ENCODE measurements around the gene RHOXF1.
"Not testable (repeated sequence)": the region's sequence is repeated elsewhere in the genome, so short reads cannot be mapped to it uniquely, and the experiment has no call there.

Gene RHOXF1

GRCh38 chrX:120115438-120115963, at the start of gene RHOXF1:
TSS of gene RHOXF1 (minus strand) at chrX:120115913. CDS start at chrX:120115862, 51 bp downstream.
- no peak for DNase-seq

GRCh38 chrX:120159086-120159485, 43.4 kb upstream of the RHOXF1 start:
- DNase-seq, result not testable (repeated sequence)

GRCh38 chrX:120158313-120158712, 42.6 kb upstream of the RHOXF1 start, which contains the start of gene RHOXF2:
TSS of gene RHOXF2 (plus strand) at chrX:120158613. CDS start at chrX:120158751, 138 bp downstream.
- DNase-seq, result not testable (repeated sequence)

- DNase-seq, result not testable (repeated sequence)
These were observed 34.5 kb upstream of the RHOXF1 start for GRCh38 chrX:120150109-120150744.

- DNase-seq, result no peak
These were observed 31.8 kb upstream of the RHOXF1 start for GRCh38 chrX:120147537-120147936.

GRCh38 chrX:120146323-120146722, 30.6 kb upstream of the RHOXF1 start:
- DNase-seq, result not testable (repeated sequence)

GRCh38 chrX:120145295-120145925, 29.7 kb upstream of the RHOXF1 start:
- DNase-seq, result peak; percentile 1

- no peak for DNase-seq
These were observed 28.6 kb upstream of the RHOXF1 start for GRCh38 chrX:120144178-120144844.

GRCh38 chrX:120140293-120140981, 24.7 kb upstream of the RHOXF1 start:
- no peak for DNase-seq

- DNase-seq, result no peak
These were observed 21.7 kb upstream of the RHOXF1 start for GRCh38 chrX:120137439-120137838.

GRCh38 chrX:120136840-120137239, 21.1 kb upstream of the RHOXF1 start:
- DNase-seq, result no peak

GRCh38 chrX:120136128-120136527, 20.4 kb upstream of the RHOXF1 start:
- DNase-seq, result no peak

GRCh38 chrX:120128306-120128846, 12.7 kb upstream of the RHOXF1 start:
- DNase-seq, result not testable (repeated sequence)

- DNase-seq, result no peak
These were observed 9.7 kb upstream of the RHOXF1 start for GRCh38 chrX:120125444-120125843.

- no peak for DNase-seq
These were observed 4.5 kb upstream of the RHOXF1 start for GRCh38 chrX:120120223-120120622.

GRCh38 chrX:120111611-120112010, 4.1 kb downstream of the RHOXF1 start:
- no peak for DNase-seq

GRCh38 chrX:120109378-120109777, 6.3 kb downstream of the RHOXF1 start:
- no peak for DNase-seq

GRCh38 chrX:120104707-120105106, 11.0 kb downstream of the RHOXF1 start:
- not testable (repeated sequence) for DNase-seq

- not testable (repeated sequence) for DNase-seq
These were observed 14.7 kb downstream of the RHOXF1 start for GRCh38 chrX:120101057-120101456.

GRCh38 chrX:120090208-120090607, 25.5 kb downstream of the RHOXF1 start:
- no peak for DNase-seq

- DNase-seq, result no peak
These were observed 28.3 kb downstream of the RHOXF1 start for GRCh38 chrX:120087289-120088017.
